AG09319 (cell line): Measurements from ENCODE around the gene CIDEA.
A peak's percentile ranks its signal among the peaks of the same experiment; 100 is the strongest.

Source experiments
- DNase-seq: peaks from one replicate; pipeline ENCODE4 v3.0.0-alpha.2; 2010; ENCODE audit warnings: low read depth; ENCODE audit errors: extremely low read depth
- CTCF ChIP-seq: IDR thresholded peaks from 2 replicates; pipeline ENCODE4 v1.5.1; 2011; ENCODE audit warnings: low read depth, mild to moderate bottlenecking, inconsistent platforms, low read length, moderate library complexity

The CIDEA gene

DNA sequence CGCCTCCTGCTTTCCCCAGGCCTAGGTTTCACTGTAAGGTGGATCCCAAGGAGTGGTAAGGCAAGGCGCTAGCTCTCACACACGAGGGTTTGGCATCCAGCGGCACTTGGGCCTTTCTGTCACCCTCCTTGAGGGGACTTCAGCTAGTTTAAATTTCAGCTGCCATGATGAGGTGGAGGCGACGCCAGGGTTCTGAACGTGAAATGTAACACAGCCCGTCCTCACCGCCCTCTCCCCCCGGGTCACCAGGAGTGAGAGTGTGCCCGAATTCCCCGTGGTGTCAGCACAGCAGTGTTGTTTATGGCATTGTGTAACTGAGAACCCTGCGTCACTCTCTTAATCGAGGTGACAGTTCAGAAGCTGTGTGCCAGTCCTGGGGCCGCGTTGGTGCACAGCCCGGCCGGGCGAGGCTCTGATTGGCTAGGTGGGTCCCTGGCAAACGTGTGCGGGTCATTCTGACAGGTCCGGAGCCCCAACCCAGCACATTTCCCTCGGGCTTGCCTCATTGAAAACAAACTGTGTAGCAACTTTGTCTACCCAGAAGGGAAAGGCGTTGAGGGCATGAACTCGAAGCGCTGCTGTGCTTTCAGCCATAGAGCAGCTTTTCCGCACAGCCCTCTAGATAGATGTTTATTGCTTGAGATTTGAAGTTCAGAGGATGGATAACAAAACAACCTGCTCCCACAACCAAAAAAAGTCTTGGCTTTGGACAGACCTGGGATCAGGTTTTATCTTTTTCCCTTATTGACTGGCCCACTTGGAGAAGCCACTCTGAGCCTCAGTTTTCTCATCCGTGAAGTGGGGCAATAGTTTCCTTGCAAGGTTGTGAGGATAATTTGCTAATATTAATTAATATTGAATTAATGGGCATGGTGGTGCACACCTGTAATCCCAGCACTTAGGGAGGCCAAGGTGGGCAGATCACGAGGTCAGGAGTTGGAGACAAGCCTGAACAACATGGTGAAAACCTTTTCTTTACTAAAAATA, 4.9 kb downstream of the CIDEA start:
- no peak for DNase-seq
- no peak for TF ChIP-seq CTCF

DNA sequence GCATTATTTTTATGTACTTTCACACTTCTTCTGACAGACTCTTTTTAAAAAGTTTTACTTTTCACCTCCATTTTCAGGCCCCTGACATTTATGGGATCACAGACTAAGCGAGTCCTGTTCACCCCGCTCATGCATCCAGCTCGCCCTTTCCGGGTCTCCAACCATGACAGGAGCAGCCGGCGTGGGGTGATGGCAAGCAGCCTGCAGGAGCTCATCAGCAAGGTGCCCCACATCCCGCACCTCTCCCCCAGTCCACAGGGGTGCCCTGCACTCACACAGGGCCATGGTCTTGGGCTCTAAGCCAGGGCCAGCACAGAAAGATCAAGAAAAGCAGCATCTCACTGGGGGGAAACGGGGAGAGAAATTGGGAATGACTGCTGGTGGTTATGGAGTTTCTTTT, 8.6 kb downstream of the CIDEA start:
- DNase-seq: no peak
- TF ChIP-seq CTCF: no peak

DNA sequence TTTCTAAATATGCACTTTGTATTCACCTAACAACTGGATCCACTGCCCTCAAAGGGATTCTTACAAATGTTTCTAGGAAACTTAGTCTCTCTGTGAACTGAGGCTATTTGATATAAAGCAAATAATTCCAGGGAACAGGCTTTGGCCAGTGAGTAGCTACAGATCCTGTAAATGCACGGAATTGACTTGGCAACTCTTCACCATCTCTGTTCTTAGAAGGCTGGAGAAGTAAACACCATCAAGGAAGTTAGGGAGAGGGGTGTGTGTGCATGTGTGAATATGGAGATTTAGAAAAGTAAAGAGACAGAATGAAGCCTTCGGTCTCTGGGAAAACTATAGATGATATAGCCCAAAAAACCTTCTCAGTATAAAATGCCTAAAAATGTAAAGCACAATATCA, 10.7 kb downstream of the CIDEA start:
- TF ChIP-seq CTCF: no peak
- DNase-seq: no peak

DNA sequence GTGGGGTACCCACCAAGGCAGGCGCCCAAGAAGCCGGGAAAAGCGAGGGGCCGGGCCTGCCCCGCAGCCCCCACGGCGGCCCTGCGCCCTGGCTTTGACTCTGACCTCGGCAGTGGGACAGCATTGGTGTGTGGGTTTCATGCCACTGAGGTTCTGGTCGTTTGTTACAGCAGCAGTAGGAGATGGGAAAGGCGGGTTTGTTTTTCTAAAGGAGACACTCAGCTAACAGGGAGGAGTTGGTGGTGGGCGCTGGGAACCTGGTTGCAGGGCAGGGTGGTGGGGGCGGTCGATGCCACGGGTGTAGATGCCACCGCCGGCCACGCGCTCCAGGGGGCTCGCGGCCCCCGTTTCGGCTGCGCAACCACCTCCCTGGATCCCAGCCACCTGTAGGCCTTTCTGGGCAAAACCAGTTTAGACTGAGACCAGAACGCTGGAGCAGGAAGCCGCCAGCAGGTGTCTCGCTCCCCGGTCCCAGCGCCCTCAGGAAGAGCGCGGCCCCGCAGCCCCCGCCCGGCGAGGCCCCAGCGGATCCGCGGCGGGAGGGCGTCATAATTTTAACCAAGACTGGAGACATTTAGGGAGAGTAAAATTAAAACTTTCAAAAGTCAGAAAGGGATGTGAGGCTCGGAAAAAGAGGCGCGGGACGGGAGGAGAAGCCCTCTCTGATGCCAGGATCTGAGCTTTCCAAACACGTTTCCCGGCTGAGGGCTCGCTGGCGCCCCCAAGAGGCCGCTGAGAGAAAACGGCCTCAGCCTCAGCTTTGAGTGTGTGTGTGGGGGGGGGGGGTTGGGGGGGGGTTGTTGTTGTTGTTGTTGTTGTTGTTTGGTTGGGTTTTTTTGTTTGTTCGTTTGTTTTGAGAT, 17.4 kb downstream of the CIDEA start:
- TF ChIP-seq CTCF: peak; percentile 59
- peak; percentile 50 for DNase-seq

GRCh38 chr18:12274793-12275192, 20.6 kb downstream of the CIDEA start:
- TF ChIP-seq CTCF: no peak
- DNase-seq: no peak

DNA sequence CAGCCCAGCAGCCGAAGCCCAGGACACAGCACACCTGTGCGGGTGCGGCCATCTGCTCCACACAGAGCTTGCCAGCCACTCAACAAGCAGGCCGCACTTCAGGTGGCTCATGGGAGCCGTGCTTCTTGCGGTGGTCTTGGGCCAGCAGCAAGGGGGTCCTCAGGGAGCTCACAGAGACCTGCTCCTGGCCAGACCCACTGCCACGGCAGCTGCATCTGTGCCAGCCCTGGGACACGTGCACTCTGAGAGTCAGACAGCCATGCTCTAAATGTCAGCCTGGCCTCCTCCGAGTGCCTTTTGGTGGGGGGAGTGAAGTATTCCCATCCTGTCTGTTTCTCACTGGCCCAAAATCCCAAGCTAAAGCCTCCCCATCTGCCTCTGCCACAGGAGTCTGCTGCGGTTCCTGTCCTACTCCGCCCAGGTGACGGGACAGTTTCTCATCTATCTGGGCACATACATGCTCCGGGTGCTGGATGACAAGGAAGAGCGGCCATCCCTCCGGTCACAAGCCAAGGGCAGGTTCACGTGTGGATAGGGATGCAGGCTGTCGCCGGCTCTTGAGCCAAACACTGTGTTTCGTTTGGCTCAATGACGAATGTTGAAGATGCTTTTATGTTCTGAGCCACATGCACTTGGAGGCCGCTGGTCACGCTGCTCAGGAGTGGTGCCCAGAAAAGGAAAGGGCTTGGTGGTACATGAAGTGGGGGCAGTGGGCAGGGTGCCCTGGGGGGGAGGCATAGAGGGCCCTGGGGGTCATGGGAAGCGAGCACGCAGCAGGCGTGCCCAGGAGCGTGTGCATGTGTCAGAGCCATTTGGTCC, 22.8 kb downstream of the CIDEA start:
- no peak for TF ChIP-seq CTCF

More for the DNA sequence above, 22.8 kb downstream of the CIDEA start:
- DNase-seq: no peak
